Fibroblast of gingiva (primary cell): ENCODE data around the gene STAT5B.
"Not testable (repeated sequence)": the region's sequence is repeated elsewhere in the genome, so short reads cannot be mapped to it uniquely, and the experiment has no call there.

Source experiments
- DNase-seq: peaks from one replicate; pipeline ENCODE4 v3.0.0-alpha.2; 2011; ENCODE audit warnings: low read depth

STAT5B gene

DNA sequence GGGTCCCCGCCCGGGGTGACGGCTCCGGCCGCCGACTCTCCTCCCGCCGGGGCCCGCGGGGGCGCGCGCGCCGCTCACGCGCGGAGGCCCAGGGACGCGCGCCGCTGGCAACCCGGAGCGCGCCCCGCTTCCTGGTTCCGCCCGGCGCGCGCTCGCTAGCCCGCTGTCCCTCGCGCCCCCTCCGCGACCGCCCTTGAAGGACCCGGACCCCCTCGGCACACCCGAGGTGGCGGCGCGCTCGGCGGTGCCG lies at the start of gene STAT5B:
TSS of gene STAT5B (minus strand) at position 33 of the 250 bp plus-strand sequence. CDS start 44,264 bp downstream, outside the sequence.
- DNase-seq, result peak; percentile 65

GRCh38 chr17:42325026-42325425 lies 48.8 kb upstream of the STAT5B start:
- peak; percentile 69 for DNase-seq

- DNase-seq, result no peak
These were observed 47.1 kb upstream of the STAT5B start for GRCh38 chr17:42323268-42323773.

DNA sequence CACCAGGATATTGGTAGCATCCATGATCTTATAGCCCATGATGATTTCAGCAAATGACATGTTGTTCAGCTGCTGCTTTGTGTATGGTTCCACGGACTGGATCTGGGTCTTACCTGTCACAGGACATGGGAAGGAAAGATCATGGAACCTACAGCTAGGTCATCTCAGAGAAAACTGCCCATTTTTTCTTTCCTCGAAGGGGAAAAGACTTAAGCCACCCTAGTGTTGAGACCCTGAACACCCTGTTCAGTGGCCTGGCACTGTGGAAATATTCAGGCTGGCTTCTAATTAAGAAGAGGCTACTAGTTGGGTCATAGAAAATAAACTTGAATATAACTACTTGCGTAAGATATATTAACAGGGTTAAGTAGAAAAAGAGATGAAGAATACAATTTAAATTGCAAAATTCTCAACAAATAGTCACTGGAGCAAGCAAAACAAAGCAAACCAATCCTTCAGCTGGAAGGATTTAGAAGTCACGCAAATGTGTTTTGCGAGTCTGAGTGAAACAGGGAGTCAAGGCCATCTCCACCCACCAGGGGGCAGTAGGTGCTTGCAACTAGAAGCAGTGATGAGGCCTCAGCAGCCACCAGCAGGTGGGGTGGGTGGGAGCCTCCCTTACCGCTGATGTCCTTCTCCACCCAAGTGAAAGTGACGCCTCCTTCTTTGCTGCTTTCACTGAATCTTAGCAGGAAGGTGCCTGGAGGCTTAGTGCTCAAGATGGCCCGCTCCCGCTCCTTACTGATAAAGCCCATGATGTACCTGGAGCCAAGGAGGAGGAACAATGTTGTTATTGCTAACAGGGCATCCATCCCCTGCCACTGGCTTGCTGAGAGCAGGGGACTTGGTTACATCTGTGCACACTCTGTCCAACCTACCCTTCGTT lies 46.4 kb upstream of the STAT5B start:
- DNase-seq, result peak; percentile 91

GRCh38 chr17:42321555-42321954 lies 45.4 kb upstream of the STAT5B start:
- DNase-seq, result peak; percentile 30

DNA sequence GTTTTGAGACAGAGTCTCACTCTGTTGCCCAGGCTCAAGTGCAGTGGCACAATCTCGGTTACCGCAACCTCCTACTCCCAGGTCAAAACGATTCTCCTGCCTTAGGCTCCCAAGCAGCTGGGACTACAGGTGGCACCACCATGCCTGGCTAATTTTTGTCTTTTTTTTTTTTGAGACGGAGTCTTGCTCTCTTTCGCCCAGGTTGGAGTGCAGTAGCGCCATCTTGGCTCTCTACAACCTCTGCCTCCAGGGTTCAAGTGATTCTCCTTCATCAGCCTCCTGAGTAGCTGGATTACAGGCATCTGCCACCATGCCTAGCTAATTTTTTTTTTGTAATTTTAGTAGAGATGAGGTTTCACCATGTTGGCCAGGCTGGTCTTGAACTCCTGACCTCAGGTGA lies 41.8 kb upstream of the STAT5B start:
- not testable (repeated sequence) for DNase-seq

GRCh38 chr17:42317266-42317845 lies 41.2 kb upstream of the STAT5B start:
- DNase-seq, result no peak

- DNase-seq, result no peak
These were observed 40.6 kb upstream of the STAT5B start for GRCh38 chr17:42316755-42317154.

GRCh38 chr17:42315402-42316156 lies 39.4 kb upstream of the STAT5B start:
- DNase-seq, result no peak

- no peak for DNase-seq
These were observed 37.8 kb upstream of the STAT5B start for GRCh38 chr17:42313773-42314566.

- no peak for DNase-seq
These were observed 37.2 kb upstream of the STAT5B start for GRCh38 chr17:42313389-42313772.

GRCh38 chr17:42312285-42313130 lies 36.3 kb upstream of the STAT5B start:
- DNase-seq, result peak; percentile 83

- no peak for DNase-seq
These were observed 35.8 kb upstream of the STAT5B start for GRCh38 chr17:42312035-42312284.

DNA sequence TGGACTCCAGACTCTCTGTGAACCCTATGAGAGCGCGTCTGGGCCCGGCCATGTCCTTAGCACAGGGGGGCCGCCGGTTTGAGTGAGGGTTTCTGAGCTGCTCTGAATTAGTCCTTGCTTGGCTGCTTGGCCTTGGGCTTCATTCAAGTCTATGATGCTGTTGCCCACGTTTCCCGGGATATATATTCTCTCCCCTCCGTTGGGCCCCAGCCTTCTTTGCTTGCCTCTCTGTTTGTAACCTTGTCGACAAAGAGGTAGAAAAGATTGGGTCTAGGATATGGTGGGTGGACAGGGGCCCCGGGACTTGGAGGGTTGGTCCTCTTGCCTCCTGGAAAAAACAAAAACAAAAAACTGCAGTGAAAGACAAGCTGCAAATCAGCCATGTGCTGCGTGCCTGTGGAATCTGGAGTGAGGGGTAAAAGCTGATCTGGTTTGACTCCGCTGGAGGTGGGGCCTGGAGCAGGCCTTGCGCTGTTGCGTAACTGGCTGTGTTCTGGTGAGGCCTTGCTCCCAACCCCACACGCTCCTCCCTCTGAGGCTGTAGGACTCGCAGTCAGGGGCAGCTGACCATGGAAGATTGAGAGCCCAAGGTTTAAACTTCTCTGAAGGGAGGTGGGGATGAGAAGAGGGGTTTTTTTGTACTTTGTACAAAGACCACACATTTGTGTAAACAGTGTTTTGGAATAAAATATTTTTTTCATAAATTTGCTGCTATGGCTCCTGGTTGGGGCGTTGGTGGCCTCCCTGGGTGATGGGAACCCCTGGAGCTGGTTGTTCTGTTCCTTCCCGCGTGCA lies 35.2 kb upstream of the STAT5B start:
- DNase-seq, result peak; percentile 96

DNA sequence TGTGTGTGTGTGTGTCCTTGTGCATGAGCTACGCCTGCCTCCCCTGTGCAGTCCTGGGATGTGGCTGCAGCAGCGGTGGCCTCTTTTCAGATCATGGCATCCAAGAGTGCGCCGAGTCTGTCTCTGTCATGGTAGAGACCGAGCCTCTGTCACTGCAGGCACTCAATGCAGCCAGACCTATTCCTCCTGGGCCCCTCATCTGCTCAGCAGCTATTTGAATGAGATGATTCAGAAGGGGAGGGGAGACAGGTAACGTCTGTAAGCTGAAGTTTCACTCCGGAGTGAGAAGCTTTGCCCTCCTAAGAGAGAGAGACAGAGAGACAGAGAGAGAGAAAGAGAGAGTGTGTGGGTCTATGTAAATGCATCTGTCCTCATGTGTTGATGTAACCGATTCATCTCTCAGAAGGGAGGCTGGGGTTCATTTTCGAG lies 34.6 kb upstream of the STAT5B start:
- DNase-seq, result no peak

- no peak for DNase-seq
These were observed 34.0 kb upstream of the STAT5B start for GRCh38 chr17:42309986-42310786.

- DNase-seq, result no peak
These were observed 33.0 kb upstream of the STAT5B start for GRCh38 chr17:42309142-42309541.

DNA sequence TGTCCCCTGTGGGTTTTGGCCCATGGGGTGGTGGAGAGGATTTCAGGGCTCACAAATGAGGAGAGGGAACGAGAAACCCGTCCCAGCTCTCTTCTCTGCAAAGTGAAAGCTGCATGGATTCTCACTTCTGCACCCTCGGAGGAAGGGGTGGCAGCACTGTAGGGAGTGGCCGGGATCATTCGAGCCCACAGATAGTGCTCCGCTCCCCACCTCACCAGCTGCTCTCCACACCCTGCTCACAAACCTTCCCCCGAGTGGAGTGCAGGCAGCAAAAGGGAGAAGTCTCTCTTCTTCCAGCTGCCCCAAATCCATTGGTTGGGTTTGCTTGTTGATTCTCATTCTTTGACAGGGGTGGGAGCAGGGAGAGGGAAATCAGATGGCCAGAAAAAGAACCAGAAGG lies 32.3 kb upstream of the STAT5B start:
- DNase-seq, result no peak

DNA sequence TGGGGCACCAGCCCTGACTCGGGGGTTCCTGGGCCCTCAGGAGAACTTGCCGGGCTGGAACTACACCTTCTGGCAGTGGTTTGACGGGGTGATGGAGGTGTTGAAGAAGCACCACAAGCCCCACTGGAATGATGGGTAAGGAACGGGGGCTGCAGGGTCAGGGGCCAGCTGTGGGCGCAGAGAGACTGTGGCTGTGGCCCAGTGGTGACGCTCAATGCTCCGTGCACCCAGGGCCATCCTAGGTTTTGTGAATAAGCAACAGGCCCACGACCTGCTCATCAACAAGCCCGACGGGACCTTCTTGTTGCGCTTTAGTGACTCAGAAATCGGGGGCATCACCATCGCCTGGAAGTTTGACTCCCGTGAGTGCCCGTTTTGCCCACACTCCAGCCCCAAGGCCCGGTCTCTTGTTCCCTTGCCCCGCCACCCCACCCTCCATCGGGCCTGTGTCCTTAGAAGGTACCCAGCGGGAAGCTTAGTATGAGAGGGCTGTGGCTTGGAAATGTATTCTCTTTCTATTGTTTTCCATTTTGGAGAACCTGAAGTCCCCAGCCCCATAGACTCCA lies 31.3 kb upstream of the STAT5B start:
- DNase-seq, result no peak

GRCh38 chr17:42306385-42306667 lies 30.1 kb upstream of the STAT5B start:
- DNase-seq, result no peak
